Gastrocnemius medialis (tissue), 4 donors: Measurements from ENCODE around the gene BRIP1.

Source experiments
- POLR2A ChIP-seq, 2 donors: fragments of 450-650 bp; IDR thresholded peaks; one replicate each; pipeline ENCODE4 v1.6.1; 2017; ENCODE audit warnings: antibody characterized with exemption in 2 of 2, mild to moderate bottlenecking in 2 of 2, moderate library complexity in 2 of 2
- TF ChIP-seq, protein P1 (sequence below), 5 experiments: fragments of 450-650 bp in 3 of 5; fragments of 200-600 bp in 2 of 5; sonication (generic) in 2 of 5; IDR thresholded peaks in 4 of 5; conservative IDR thresholded peaks in 1 of 5; 1 replicate in 4 of 5; 2 replicates in 1 of 5; pipeline ENCODE4 v1.5.1; 2016 to 2019; ENCODE audit warnings: antibody characterized with exemption in 5 of 5, mild to moderate bottlenecking in 3 of 5, moderate library complexity in 3 of 5

DNA sequence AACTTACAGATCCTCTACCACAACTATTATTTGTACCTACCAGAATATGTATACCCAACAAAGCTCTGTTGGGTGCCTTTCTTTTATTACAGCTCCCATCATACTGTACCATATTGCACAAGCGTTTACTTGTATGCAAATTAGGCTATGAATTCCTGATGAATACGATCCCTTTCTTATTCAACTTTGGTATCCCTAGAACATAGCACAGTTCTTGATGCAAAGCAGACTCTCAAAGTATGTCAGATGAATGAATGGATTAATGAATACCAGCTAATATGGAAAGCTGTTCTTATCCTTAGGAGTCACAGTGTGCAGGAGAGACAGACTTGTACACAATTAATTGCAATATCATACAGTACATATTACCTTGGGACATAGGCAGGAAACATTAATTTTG, 192.6 kb downstream of the BRIP1 start:
- TF ChIP-seq, protein P1, sequence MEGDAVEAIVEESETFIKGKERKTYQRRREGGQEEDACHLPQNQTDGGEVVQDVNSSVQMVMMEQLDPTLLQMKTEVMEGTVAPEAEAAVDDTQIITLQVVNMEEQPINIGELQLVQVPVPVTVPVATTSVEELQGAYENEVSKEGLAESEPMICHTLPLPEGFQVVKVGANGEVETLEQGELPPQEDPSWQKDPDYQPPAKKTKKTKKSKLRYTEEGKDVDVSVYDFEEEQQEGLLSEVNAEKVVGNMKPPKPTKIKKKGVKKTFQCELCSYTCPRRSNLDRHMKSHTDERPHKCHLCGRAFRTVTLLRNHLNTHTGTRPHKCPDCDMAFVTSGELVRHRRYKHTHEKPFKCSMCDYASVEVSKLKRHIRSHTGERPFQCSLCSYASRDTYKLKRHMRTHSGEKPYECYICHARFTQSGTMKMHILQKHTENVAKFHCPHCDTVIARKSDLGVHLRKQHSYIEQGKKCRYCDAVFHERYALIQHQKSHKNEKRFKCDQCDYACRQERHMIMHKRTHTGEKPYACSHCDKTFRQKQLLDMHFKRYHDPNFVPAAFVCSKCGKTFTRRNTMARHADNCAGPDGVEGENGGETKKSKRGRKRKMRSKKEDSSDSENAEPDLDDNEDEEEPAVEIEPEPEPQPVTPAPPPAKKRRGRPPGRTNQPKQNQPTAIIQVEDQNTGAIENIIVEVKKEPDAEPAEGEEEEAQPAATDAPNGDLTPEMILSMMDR (IDR thresholded peaks at IDR 0.05 in 4 of 5, conservative IDR thresholded peaks at IDR 0.05 in 1 of 5) = no peak
- no peak for TF ChIP-seq POLR2A (IDR thresholded peaks at IDR 0.05)
